ENCODE data around the gene SCGB1C1. TPM values are rescaled to one million over a fixed set of nuclear protein-coding genes. Genes with fewer than 3 reads are reported as not detected.

The SCGB1C1 gene
- total and polyA plus RNA-seq, 10 of the 15 experiments (the other 5 are each of a cell fraction or from before 2014, with no cell fraction given): not detected

DNA sequence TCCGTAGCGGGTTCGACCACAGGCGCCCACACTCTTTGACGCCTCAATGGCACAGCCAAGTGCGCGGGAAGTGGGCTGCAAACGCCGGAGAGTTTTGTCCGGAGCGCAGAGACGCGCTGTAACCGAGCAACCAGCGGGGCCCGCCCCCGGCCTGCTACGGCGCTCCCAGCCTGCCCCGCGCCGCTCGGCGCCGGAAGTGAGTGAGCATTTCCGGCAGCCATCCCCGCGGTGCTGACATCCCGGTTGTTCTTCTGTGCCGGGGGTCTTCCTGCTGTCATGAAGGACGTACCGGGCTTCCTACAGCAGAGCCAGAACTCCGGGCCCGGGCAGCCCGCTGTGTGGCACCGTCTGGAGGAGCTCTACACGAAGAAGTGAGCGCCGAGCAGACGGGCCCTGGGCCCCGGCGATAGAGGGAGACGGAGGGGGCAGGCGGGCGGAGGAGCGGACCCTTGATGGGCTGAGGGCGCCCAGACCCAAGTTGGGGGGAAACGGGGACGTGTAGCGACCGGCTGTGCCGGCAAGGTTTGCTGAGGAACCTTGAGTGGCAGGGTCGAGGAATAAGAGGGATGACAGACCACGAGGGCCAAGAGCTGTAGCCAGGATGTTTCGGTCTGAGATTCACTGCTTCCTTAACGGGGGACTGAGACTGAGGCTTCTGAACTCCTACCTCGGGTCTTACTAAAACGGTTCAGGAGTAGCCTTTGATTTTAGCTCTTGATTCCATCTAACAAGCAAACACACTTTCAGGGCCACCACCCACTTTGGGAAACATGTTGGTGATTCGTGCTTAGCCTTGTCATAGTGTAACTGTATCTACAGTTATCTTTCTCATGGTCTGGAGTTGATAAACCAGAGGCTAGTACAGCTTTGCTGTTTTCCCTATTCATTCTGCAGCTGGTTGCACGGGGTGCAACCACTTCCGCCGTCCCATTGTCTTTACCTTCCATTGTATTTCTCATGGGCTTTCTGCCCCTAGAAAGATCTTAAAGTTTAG lies 44.2 kb downstream of the SCGB1C1 start, which contains the start of gene PSMD13 (continued):
- no peak for TF ChIP-seq IRF5 (IDR thresholded peaks at IDR 0.05; ENCODE audit: borderline replicate concordance)
- TF ChIP-seq E2F4 (IDR thresholded peaks at IDR 0.05; ENCODE audit: low read depth, low read length): peak; percentile 56; the same call in 1 of the 2 replicates
- TF ChIP-seq MTA2 (IDR thresholded peaks at IDR 0.05; ENCODE audit: low read depth): no peak
- TF ChIP-seq JUND (IDR thresholded peaks at IDR 0.05; ENCODE audit: low read depth, low read length): no peak
- TF ChIP-seq HDGF (IDR thresholded peaks at IDR 0.05): no peak
- TF ChIP-seq, protein P1, sequence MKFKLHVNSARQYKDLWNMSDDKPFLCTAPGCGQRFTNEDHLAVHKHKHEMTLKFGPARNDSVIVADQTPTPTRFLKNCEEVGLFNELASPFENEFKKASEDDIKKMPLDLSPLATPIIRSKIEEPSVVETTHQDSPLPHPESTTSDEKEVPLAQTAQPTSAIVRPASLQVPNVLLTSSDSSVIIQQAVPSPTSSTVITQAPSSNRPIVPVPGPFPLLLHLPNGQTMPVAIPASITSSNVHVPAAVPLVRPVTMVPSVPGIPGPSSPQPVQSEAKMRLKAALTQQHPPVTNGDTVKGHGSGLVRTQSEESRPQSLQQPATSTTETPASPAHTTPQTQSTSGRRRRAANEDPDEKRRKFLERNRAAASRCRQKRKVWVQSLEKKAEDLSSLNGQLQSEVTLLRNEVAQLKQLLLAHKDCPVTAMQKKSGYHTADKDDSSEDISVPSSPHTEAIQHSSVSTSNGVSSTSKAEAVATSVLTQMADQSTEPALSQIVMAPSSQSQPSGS (IDR thresholded peaks at IDR 0.05; ENCODE audit: low read length): no peak
- 0 out of 2 replicates have a peak, but pooled peaks have one; percentile 44 for TF ChIP-seq CBX5 (IDR thresholded peaks at IDR 0.05; ENCODE audit: low read depth)
- no peak for TF ChIP-seq ZSCAN29 (IDR thresholded peaks at IDR 0.05)
- TF ChIP-seq YY1 (IDR thresholded peaks at IDR 0.05; ENCODE audit: low read depth, low read length): peak; percentile 85
- TF ChIP-seq MEF2A (IDR thresholded peaks at IDR 0.05; ENCODE audit: insufficient read depth, low read depth, low read length): 0 out of 2 replicates have a peak, but pooled peaks have one; percentile 23
- TF ChIP-seq, protein P2, sequence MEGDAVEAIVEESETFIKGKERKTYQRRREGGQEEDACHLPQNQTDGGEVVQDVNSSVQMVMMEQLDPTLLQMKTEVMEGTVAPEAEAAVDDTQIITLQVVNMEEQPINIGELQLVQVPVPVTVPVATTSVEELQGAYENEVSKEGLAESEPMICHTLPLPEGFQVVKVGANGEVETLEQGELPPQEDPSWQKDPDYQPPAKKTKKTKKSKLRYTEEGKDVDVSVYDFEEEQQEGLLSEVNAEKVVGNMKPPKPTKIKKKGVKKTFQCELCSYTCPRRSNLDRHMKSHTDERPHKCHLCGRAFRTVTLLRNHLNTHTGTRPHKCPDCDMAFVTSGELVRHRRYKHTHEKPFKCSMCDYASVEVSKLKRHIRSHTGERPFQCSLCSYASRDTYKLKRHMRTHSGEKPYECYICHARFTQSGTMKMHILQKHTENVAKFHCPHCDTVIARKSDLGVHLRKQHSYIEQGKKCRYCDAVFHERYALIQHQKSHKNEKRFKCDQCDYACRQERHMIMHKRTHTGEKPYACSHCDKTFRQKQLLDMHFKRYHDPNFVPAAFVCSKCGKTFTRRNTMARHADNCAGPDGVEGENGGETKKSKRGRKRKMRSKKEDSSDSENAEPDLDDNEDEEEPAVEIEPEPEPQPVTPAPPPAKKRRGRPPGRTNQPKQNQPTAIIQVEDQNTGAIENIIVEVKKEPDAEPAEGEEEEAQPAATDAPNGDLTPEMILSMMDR (IDR thresholded peaks at IDR 0.05 in 2 of 3, conservative IDR thresholded peaks at IDR 0.05 in 1 of 3; ENCODE audit: control insufficient read depth in 2 of 3, extremely low read depth in 1 of 3, insufficient read depth in 1 of 3, low read depth in 3 of 3, low read length in 3 of 3): no peak
- TF ChIP-seq TARDBP (IDR thresholded peaks at IDR 0.05; ENCODE audit: borderline replicate concordance): peak; percentile 40; the same call in 1 of the 2 replicates
- no peak for TF ChIP-seq SMAD1 (IDR thresholded peaks at IDR 0.05; ENCODE audit: low read depth, partially characterized antibody)
- no peak for TF ChIP-seq ZBTB33 (IDR thresholded peaks at IDR 0.05)
- TF ChIP-seq, protein P3, sequence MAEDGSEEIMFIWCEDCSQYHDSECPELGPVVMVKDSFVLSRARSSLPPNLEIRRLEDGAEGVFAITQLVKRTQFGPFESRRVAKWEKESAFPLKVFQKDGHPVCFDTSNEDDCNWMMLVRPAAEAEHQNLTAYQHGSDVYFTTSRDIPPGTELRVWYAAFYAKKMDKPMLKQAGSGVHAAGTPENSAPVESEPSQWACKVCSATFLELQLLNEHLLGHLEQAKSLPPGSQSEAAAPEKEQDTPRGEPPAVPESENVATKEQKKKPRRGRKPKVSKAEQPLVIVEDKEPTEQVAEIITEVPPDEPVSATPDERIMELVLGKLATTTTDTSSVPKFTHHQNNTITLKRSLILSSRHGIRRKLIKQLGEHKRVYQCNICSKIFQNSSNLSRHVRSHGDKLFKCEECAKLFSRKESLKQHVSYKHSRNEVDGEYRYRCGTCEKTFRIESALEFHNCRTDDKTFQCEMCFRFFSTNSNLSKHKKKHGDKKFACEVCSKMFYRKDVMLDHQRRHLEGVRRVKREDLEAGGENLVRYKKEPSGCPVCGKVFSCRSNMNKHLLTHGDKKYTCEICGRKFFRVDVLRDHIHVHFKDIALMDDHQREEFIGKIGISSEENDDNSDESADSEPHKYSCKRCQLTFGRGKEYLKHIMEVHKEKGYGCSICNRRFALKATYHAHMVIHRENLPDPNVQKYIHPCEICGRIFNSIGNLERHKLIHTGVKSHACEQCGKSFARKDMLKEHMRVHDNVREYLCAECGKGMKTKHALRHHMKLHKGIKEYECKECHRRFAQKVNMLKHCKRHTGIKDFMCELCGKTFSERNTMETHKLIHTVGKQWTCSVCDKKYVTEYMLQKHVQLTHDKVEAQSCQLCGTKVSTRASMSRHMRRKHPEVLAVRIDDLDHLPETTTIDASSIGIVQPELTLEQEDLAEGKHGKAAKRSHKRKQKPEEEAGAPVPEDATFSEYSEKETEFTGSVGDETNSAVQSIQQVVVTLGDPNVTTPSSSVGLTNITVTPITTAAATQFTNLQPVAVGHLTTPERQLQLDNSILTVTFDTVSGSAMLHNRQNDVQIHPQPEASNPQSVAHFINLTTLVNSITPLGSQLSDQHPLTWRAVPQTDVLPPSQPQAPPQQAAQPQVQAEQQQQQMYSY (CRISPR knock-in tag; IDR thresholded peaks at IDR 0.05): no peak
- TF ChIP-seq EED (IDR thresholded peaks at IDR 0.05; ENCODE audit: low read depth): no peak
- TF ChIP-seq BRCA1 (IDR thresholded peaks at IDR 0.05; ENCODE audit: low read depth, low read length): no peak
